Keratinocyte (primary cell): Measurements from ENCODE around the gene MARCHF3.

Experiments used
- EZH2 ChIP-seq: IDR thresholded peaks from one replicate; pipeline ENCODE4 v1.6.1; 2012; ENCODE audit warnings: inconsistent platforms, mild to moderate bottlenecking, low read length, moderate library complexity
- TF ChIP-seq, protein P1 (sequence below), 3 experiments: IDR thresholded peaks in 1 of 3; conservative IDR thresholded peaks in 1 of 3; optimal IDR thresholded peaks in 1 of 3; 2 replicates in 2 of 3; 3 replicates in 1 of 3; pipeline versions ENCODE3 to v1.5.1; 2011; ENCODE audit warnings: low read length in 3 of 3, mild to moderate bottlenecking in 3 of 3, moderate library complexity in 2 of 3, control low read depth in 1 of 3, inconsistent platforms in 1 of 3; ENCODE audit not compliant: insufficient read depth in 2 of 3; ENCODE audit errors: extremely low read depth in 1 of 3

DNA sequence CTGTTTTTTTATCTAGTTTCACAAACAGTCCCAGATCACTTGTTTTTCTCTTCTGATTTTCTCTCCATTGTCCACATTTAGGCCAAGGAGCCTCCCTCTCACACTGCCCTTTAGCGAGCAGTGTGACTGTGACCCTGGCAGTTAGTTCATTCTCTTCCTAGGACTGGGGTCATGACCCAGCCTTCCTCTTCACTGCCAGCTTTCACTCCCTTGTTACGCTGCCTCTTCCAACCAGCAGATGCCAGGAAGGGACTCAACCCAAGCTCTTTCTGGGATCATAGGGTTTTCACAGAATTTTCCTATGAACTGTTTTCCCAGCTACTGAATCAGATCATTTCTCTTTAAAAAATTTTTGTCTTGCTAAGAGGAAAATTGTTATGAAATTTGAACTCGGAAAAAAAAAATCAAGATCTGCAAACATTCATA, 182.5 kb downstream of the MARCHF3 start:
- TF ChIP-seq, protein P1, sequence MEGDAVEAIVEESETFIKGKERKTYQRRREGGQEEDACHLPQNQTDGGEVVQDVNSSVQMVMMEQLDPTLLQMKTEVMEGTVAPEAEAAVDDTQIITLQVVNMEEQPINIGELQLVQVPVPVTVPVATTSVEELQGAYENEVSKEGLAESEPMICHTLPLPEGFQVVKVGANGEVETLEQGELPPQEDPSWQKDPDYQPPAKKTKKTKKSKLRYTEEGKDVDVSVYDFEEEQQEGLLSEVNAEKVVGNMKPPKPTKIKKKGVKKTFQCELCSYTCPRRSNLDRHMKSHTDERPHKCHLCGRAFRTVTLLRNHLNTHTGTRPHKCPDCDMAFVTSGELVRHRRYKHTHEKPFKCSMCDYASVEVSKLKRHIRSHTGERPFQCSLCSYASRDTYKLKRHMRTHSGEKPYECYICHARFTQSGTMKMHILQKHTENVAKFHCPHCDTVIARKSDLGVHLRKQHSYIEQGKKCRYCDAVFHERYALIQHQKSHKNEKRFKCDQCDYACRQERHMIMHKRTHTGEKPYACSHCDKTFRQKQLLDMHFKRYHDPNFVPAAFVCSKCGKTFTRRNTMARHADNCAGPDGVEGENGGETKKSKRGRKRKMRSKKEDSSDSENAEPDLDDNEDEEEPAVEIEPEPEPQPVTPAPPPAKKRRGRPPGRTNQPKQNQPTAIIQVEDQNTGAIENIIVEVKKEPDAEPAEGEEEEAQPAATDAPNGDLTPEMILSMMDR (optimal IDR thresholded peaks at IDR 0.05 in 1 of 3, IDR thresholded peaks at IDR 0.05 in 1 of 3, conservative IDR thresholded peaks at IDR 0.05 in 1 of 3; ENCODE audit: extremely low read depth in 1 of 3, insufficient read depth in 2 of 3, low read length in 3 of 3) = no peak
- no peak for TF ChIP-seq EZH2
